GDM1 (cell line): ENCODE data around the gene LDHB.
"Not testable (repeated sequence)": the region's sequence is repeated elsewhere in the genome, so short reads cannot be mapped to it uniquely, and the experiment has no call there.

ENCODE experiments used
- DNase-seq: peaks from one replicate; lab custom pipeline; 2025; lab: John Stamatoyannopoulos, UW

Gene LDHB

GRCh38 chr12:21607701-21608100 lies 49.9 kb downstream of the LDHB start:
- DNase-seq: no peak

- DNase-seq: no peak
Measured at GRCh38 chr12:21606175-21606574, 51.5 kb downstream of the LDHB start.

GRCh38 chr12:21604245-21605101 lies 53.2 kb downstream of the LDHB start, which contains the start of gene GYS2:
TSS of gene GYS2 (minus strand) at chr12:21604847. CDS start at chr12:21604592, 255 bp downstream.
- DNase-seq: no peak

GRCh38 chr12:21602774-21603173 lies 54.9 kb downstream of the LDHB start:
- no peak for DNase-seq

GRCh38 chr12:21600196-21600595 lies 57.4 kb downstream of the LDHB start:
- no peak for DNase-seq

GRCh38 chr12:21599143-21599999 lies 58.3 kb downstream of the LDHB start:
- no peak for DNase-seq

GRCh38 chr12:21598651-21599050 lies 59.0 kb downstream of the LDHB start:
- no peak for DNase-seq

GRCh38 chr12:21595356-21595755 lies 62.3 kb downstream of the LDHB start:
- DNase-seq: not testable (repeated sequence)

GRCh38 chr12:21585485-21585884 lies 72.2 kb downstream of the LDHB start:
- DNase-seq: no peak
